GM19240 (cell line): ENCODE results near the gene CPTP.
A peak's percentile ranks its signal among the peaks of the same experiment; 100 is the strongest.
"Not testable (repeated sequence)": the region's sequence is repeated elsewhere in the genome, so short reads cannot be mapped to it uniquely, and the experiment has no call there.

ENCODE experiments used
- DNase-seq: peaks from one replicate; pipeline ENCODE4 v3.0.0; 2011; ENCODE audit warnings: low spot score; ENCODE audit not compliant: insufficient read length

The CPTP gene

DNA sequence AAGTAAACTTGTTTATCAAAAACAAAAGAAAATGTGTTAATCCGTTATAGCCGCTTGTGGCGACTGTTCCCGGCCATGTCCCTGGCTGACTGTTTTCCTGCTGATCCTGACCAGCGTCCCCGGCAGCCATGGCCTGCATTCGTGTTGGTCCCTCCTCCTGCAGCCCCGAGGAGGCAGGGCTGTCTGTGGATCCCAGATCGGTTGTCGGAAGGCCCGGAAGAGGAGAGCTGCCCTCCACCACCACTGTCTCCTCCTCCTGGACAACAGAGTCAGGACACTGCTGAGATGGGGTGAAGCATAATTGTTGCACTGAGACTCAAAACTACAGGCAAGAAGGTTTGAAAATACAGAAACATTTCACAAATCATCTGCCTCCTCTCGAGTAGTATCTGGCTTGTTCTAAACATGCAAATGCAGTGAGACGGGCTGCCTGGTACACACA, 37.4 kb downstream of the CPTP start:
- DNase-seq, result no peak

- DNase-seq, result no peak
These were observed 39.7 kb downstream of the CPTP start for GRCh38 chr1:1364266-1364665.

GRCh38 chr1:1365875-1366698, 41.5 kb downstream of the CPTP start:
- no peak for DNase-seq

DNA sequence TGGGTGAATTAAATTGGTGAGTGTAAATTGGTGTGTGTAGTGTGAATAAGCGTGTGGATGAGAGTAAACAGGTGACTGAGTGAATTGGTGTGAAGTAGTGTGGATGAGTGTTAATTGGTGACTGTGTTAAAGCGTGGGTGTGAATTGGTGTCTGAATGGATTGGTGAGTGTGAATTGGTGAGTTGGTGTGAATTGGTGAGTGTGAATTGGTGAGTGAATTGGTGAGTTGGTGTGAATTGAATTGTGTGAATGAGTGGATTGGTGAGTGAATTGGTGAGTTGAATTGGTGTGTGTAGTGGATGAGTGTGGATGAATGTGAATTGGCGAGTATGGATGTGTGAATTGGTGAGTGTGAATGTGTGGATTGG, 42.1 kb downstream of the CPTP start:
- no peak for DNase-seq

DNA sequence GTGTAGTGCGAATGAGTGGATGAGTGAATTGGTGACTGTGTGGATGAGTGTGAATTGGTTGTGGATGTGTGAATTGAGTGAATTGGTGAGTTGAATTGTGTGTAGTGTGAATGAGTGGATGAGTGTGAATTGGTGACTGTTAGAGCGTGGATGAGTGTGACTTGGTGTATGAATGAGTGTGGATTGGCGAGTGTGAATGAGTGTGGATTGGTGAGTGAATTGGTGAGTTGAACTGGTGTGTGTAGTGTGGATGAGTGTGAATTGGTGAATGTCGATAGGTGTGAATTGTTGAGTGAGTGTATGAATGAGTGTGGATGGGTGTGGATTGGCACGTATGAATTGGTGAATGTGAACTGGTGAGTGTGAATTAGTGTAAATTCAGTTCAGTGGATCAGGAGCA, 42.7 kb downstream of the CPTP start:
- no peak for DNase-seq

DNA sequence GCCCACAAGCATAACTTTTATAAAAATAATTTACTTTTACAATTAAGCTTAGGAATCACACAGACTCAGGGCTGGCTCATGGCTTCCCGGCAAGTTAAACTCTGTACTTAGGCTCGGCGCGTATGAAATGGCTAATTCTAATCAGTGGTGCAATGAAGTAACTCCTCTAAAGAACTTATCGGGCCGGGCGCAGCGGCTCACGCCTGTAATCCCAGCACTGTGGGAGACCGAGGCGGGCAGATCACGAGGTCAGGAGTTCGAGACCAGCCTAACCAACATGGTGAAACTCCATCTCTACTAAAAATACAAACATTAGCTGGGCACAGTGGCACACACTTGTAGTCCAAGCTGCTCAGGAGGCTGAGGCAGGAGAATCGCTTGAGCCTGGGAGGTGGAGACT, 45.5 kb downstream of the CPTP start:
- DNase-seq, result not testable (repeated sequence)

GRCh38 chr1:1370771-1371300, 46.2 kb downstream of the CPTP start:
- no peak for DNase-seq

GRCh38 chr1:1371364-1371745, 46.8 kb downstream of the CPTP start:
- no peak for DNase-seq

DNA sequence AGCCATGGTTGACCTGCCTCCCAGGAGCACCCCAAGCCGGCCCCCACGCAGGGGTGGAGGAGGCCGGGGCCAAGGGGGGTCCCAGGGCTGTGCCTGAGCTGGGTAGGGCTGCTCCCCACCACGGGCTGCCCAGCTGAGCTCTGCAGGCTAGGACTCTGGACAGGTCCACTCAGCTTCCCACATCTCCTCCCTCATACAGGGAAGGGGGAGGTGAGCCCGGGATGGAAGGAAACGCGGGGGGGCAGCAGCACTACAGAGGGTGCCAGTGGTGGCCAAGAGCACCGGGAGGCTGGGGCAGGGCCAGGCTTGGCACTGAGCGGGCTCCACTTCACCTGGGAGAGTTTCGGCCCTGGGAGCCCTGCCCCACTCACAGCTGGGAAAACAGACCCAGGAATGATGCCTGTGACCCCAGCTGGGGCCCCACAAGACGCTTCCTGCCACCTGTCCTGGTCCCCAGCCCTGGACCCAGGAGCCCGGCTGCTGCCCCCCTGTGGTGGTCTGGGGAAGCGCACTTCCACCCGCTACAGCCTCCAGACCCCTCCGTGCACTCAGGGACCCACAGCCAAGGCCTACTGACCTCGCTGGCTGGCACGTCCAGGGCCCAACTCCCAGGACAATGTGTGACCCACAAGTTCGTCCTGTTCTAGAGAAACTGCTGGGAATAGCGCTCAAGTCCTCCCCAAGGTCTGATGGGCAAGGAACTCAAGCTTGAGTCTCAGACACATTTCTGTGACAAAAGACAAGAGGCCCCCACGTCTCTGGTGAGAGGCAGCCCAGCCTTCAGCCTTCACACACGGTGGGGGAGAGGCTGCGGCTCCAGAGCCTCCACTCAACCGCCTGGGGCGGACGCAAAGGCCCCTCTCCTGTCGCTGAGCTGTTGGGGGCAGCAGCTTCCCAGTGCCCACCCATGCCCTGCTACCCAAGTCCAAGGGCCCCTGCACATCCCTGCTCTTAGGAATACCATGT, 47.4 kb downstream of the CPTP start:
- DNase-seq, result peak; percentile 69

- no peak for DNase-seq
These were observed 48.6 kb downstream of the CPTP start for GRCh38 chr1:1373051-1373814.

- DNase-seq, result no peak
These were observed 49.4 kb downstream of the CPTP start for GRCh38 chr1:1373815-1374588.

DNA sequence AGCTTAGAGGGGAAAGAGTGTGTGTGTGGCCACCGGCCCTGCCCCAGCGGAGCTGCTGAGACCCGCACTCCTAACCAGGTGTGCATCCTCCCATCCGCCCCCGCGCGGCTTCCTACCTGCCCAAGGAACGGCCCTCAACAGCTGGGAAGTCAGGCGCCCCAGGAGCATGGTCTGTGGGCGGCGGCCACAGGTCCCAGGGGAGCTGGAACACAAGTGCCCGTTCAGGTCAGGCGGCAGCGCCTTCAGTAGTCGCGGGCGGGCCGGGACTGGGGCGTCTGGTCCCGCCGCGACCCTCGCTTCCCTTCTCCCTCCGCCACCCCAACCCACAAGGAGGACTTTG, 50.0 kb downstream of the CPTP start:
- no peak for DNase-seq

DNA sequence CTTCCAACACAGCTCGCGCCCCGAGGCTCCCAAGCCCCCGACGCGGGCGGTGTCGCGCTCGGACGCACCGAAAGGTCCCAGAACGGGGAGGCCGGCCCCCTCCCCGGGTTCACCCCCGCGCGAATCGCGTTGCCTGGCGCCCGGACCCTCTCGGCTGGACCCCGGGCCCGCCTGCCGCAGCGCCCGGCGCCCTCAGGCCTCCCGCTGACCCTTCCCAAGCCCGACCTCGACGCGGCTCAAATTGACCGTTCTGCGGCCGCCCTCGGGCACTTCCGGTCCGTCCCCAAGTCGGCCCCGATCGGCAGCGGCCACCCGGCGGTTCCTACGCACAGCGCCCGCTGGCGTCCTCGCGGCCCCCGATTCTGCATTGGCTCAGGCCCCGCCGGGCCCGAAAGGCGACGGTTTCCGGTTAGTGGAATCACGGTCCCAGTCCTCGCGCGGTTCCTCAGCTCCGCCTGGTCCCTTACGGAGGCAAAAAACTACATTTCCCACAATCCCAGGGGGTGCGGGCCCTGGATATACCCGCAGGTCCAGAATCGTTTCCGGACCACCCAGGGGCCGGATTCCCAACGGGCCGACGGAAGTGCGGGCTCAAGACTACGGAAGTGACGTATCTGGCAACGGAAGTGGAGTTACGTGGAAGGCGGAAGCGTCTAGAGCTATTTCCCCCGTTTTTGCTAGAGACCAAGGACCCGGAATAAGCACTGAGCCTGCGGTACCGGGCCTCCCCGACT, 50.5 kb downstream of the CPTP start, which contains the start of gene AURKAIP1:
Gene AURKAIP1 (minus strand): TSS at position 279 of the 734 bp plus-strand sequence. CDS start 451 bp downstream, outside the sequence.
- DNase-seq, result peak; percentile 99

- no peak for DNase-seq
These were observed 52.1 kb downstream of the CPTP start for GRCh38 chr1:1376551-1377226.

- no peak for DNase-seq
These were observed 53.1 kb downstream of the CPTP start for GRCh38 chr1:1377540-1378205.
